ENCODE data around the gene SPTB.

Gene SPTB

GRCh38 chr14:64789696-64790095 is 90.0 kb downstream of the SPTB start:
- DNase-seq (ENCODE audit: low read depth in 2 of 2): no peak

- DNase-seq (ENCODE audit: low read depth in 2 of 2): no peak
Measured at GRCh38 chr14:64788706-64789105, 91.0 kb downstream of the SPTB start.

GRCh38 chr14:64787619-64788018 is 92.1 kb downstream of the SPTB start:
- DNase-seq (ENCODE audit: low read depth in 2 of 2): no peak

GRCh38 chr14:64786296-64787149 is 93.2 kb downstream of the SPTB start:
- no peak for DNase-seq (ENCODE audit: low read depth in 2 of 2)

GRCh38 chr14:64784006-64784405 is 95.7 kb downstream of the SPTB start:
- no peak for DNase-seq (ENCODE audit: low read depth in 2 of 2)

- no peak for DNase-seq (ENCODE audit: low read depth in 2 of 2)
Measured at GRCh38 chr14:64782196-64782595, 97.5 kb downstream of the SPTB start.

GRCh38 chr14:64779472-64779871 is 100.2 kb downstream of the SPTB start:
- no peak for DNase-seq (ENCODE audit: low read depth in 2 of 2)

GRCh38 chr14:64778104-64778754 is 101.5 kb downstream of the SPTB start:
- DNase-seq (ENCODE audit: low read depth in 2 of 2): no peak

- DNase-seq (ENCODE audit: low read depth in 2 of 2): no peak
Measured at GRCh38 chr14:64777461-64777860, 102.2 kb downstream of the SPTB start.

- no peak for DNase-seq (ENCODE audit: low read depth in 2 of 2)
Measured at GRCh38 chr14:64775081-64775777, 104.5 kb downstream of the SPTB start.

- DNase-seq (ENCODE audit: low read depth in 2 of 2): no peak
Measured at GRCh38 chr14:64774272-64774671, 105.4 kb downstream of the SPTB start.

- DNase-seq (ENCODE audit: low read depth in 2 of 2): no peak
Measured at GRCh38 chr14:64773577-64773976, 106.1 kb downstream of the SPTB start.

- no peak for DNase-seq (ENCODE audit: low read depth in 2 of 2)
Measured at GRCh38 chr14:64773046-64773445, 106.7 kb downstream of the SPTB start.

GRCh38 chr14:64772397-64772950 is 107.2 kb downstream of the SPTB start:
- DNase-seq (ENCODE audit: low read depth in 2 of 2): no peak

GRCh38 chr14:64771161-64771560 is 108.5 kb downstream of the SPTB start:
- no peak for DNase-seq (ENCODE audit: low read depth in 2 of 2)

GRCh38 chr14:64770751-64771150 is 109.0 kb downstream of the SPTB start:
- DNase-seq (ENCODE audit: low read depth in 2 of 2): no peak

- no peak for DNase-seq (ENCODE audit: low read depth in 2 of 2)
Measured at GRCh38 chr14:64769096-64770020, 110.3 kb downstream of the SPTB start.

- DNase-seq (ENCODE audit: low read depth in 2 of 2): no peak
Measured at GRCh38 chr14:64768401-64769095, 111.2 kb downstream of the SPTB start.

GRCh38 chr14:64767215-64767964 is 112.3 kb downstream of the SPTB start:
- DNase-seq (ENCODE audit: low read depth in 2 of 2): no peak

All from stimulated activated CD8-positive, alpha-beta memory T cell treated with anti-CD3 and anti-CD28 coated beads, Interleukin-15, amount 100 ng/mL, for 48 hours (primary cell).